VCaP (cell line): ENCODE measurements around the gene CCL24.

Experiments
- H3K27ac ChIP-seq: fragments of 450-650 bp; 2 replicates; pipeline ENCODE4 v1.5.1; 2017
- CTCF ChIP-seq: fragments of 450-650 bp; conservative IDR thresholded peaks from 2 replicates; pipeline ENCODE4 v1.5.1; 2017; ENCODE audit warnings: mild to moderate bottlenecking, moderate library complexity

CCL24 gene

GRCh38 chr7:75815418-75816064 is 1.9 kb upstream of the CCL24 start:
- H3K27ac ChIP-seq = no peak overlapping the region
- no peak for TF ChIP-seq CTCF

GRCh38 chr7:75814407-75814947 is 871 bp upstream of the CCL24 start:
- TF ChIP-seq CTCF = no peak

GRCh38 chr7:75813084-75813483 is 522 bp downstream of the CCL24 start:
- H3K27ac ChIP-seq = no peak overlapping the region
- no peak for TF ChIP-seq CTCF

More at GRCh38 chr7:75814407-75814947, 871 bp upstream of the CCL24 start:
- H3K27ac ChIP-seq = no peak overlapping the region

- no peak overlapping the region for H3K27ac ChIP-seq
- TF ChIP-seq CTCF = no peak
These were observed 1.5 kb downstream of the CCL24 start for GRCh38 chr7:75811894-75812678.

- no peak for TF ChIP-seq CTCF
- H3K27ac ChIP-seq = no peak overlapping the region
These were observed 4.2 kb downstream of the CCL24 start for GRCh38 chr7:75809396-75809795.

- H3K27ac ChIP-seq = no peak overlapping the region
- no peak for TF ChIP-seq CTCF
These were observed 5.5 kb downstream of the CCL24 start for GRCh38 chr7:75808106-75808505.

GRCh38 chr7:75807452-75807851 is 6.2 kb downstream of the CCL24 start:
- H3K27ac ChIP-seq = no peak overlapping the region
- TF ChIP-seq CTCF = no peak
